Upper lobe of left lung (tissue), 6 donors: ENCODE results near the gene CMTR1. TPM values are rescaled to one million over a fixed set of nuclear protein-coding genes. Genes with fewer than 3 reads are reported as not detected.

Experiments used
- ATAC-seq, 2 donors: fragments of 200-7000 bp; cut with Tn5 transposase; one replicate each; pipeline ENCODE4 v1.9.1; 2022; ENCODE audit warnings: mild to moderate bottlenecking in 2 of 2, moderate library complexity in 2 of 2; ENCODE audit not compliant: low FRiP score in 2 of 2
- DNase-seq, 2 donors: peaks; one replicate each; pipeline ENCODE4 v3.0.0-alpha.2; 2019 to 2020
- H3K27ac ChIP-seq, 4 donors: fragments of 200-600 bp; sonication (generic); one replicate each; pipeline ENCODE4 v1.5.1; 2016 to 2019
- H3K27me3 ChIP-seq, 4 donors: fragments of 200-600 bp; sonication (generic); one replicate each; pipeline ENCODE4 v1.5.1; 2017 to 2019
- H3K36me3 ChIP-seq, 4 donors: fragments of 200-600 bp; sonication (generic); one replicate each; pipeline ENCODE4 v1.5.1; 2016 to 2019
- H3K4me1 ChIP-seq, 4 donors: fragments of 200-600 bp; sonication (generic); one replicate each; pipeline ENCODE4 v1.5.1; 2018 to 2019
- H3K4me3 ChIP-seq, 4 donors: fragments of 200-600 bp; sonication (generic); one replicate each; pipeline ENCODE4 v1.5.1; 2017 to 2019; ENCODE audit warnings: mild to moderate bottlenecking in 2 of 4, moderate library complexity in 1 of 4
- H3K9me3 ChIP-seq, 4 donors: fragments of 200-600 bp; sonication (generic); one replicate each; pipeline ENCODE4 v1.5.1; 2018 to 2019
- EP300 ChIP-seq, 4 donors: sonication (generic); formaldehyde crosslinking; IDR thresholded peaks; one replicate each; pipeline ENCODE4 v1.5.1; 2017; ENCODE audit warnings: antibody characterized with exemption in 4 of 4, control low read depth in 2 of 4
- POLR2A ChIP-seq, 4 donors: fragments of 450-650 bp; IDR thresholded peaks; one replicate each; pipeline ENCODE4 v1.5.1; 2016 to 2017; ENCODE audit warnings: antibody characterized with exemption in 4 of 4, mild to moderate bottlenecking in 2 of 4
- POLR2AphosphoS5 ChIP-seq, 2 donors: sonication (generic); formaldehyde crosslinking; IDR thresholded peaks; one replicate each; pipeline ENCODE4 v1.5.1; 2017; ENCODE audit warnings: antibody characterized with exemption in 2 of 2
- WGBS, 2 donors: methylation state at CpG; one replicate each; pipeline ENCODE4 v1.1.5; 2017 to 2018; 5-methylcytosine and 5-hydroxymethylcytosine counted together
- total RNA-seq, 6 donors: library from RNA; depleted of rRNA in 4 of 6; stranded (reverse); fragments of >200 nt in 4 of 6; gene quantifications; one replicate each; pipeline versions ENCODE4 v1.1.0 to v1.2.1, GENCODE V29; 2016 to 2021
- TF ChIP-seq, protein P1 (sequence below), 6 experiments: fragments of 450-650 bp in 4 of 6; fragments of 200-600 bp in 2 of 6; sonication (generic) in 2 of 6; IDR thresholded peaks; one replicate each; pipeline ENCODE4 v1.5.1; 2016 to 2019; ENCODE audit warnings: antibody characterized with exemption in 6 of 6
- donor health status: DM: no; HTN: no; CAD: no; lungs with moderate emphysema.
- donor health status: DM: no; HTN: yes; CAD: no; lungs with severe emphysema.

The CMTR1 gene
- total RNA-seq, 6 donors from 2014 or later, result 34.5 to 80.7 (median 38.1) TPM

DNA sequence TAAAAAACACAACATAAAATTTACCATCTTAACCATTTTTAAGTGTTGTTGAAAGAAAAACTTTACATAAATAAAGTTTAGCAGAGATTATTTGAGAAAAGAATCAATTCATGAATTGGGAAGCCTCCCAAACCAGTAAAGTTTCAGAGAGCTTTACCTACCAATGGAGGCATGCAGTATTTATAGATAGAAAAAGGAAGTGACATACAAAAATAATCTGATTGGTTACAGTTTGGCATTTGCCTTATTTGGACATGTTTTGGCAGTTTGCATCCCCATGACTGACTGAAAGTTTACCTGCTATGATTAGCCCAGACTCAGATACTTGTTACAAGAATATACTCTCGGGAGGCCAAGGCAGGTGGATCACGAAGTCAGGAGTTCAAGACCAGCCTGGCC, 3.7 kb upstream of the CMTR1 start:
- H3K27me3 ChIP-seq, result no peaks in the 10 kb centered on the region
- H3K4me3 ChIP-seq, result no peak overlapping the region
- H3K4me1 ChIP-seq, result peaks cover 7 to 14% (median 12%) of the 10 kb centered on the region in 4 donors
- no peaks in the 10 kb centered on the region for H3K9me3 ChIP-seq
- ATAC-seq (no peak), DNase-seq (no peak)
- no peaks in the 10 kb centered on the region for H3K36me3 ChIP-seq
- TF ChIP-seq, protein P1, sequence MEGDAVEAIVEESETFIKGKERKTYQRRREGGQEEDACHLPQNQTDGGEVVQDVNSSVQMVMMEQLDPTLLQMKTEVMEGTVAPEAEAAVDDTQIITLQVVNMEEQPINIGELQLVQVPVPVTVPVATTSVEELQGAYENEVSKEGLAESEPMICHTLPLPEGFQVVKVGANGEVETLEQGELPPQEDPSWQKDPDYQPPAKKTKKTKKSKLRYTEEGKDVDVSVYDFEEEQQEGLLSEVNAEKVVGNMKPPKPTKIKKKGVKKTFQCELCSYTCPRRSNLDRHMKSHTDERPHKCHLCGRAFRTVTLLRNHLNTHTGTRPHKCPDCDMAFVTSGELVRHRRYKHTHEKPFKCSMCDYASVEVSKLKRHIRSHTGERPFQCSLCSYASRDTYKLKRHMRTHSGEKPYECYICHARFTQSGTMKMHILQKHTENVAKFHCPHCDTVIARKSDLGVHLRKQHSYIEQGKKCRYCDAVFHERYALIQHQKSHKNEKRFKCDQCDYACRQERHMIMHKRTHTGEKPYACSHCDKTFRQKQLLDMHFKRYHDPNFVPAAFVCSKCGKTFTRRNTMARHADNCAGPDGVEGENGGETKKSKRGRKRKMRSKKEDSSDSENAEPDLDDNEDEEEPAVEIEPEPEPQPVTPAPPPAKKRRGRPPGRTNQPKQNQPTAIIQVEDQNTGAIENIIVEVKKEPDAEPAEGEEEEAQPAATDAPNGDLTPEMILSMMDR (IDR thresholded peaks at IDR 0.05), result no peak
- TF ChIP-seq POLR2A (IDR thresholded peaks at IDR 0.05), result no peak
- TF ChIP-seq POLR2AphosphoS5 (IDR thresholded peaks at IDR 0.05), result no peak
- H3K27ac ChIP-seq, result no peak overlapping the region
- WGBS, 2 donors, result 85 to 90% methylated on average over 2 of the region's 2 CpGs

DNA sequence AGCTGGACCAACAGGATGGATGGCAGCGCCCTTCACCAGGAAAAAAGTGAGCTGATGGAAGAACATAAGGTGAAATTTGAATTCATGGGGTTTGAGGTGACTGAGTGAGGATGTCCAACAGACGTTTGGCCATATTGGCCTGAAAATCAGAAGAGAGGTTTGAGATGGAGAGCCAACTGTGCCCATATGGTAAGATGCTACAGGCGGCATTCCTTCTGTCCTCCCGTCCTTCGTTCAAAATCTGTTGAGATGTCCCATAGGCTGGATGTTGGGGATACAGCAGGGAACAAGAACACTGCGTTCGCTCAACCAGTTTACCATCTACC, 468 bp upstream of the CMTR1 start:
- DNase-seq, result no peak
- Histone ChIP-seq H3K27ac (peak overlapping the region; percentile 91 to 95 (median 92)), H3K36me3 (peaks cover 10 to 23% (median 18%) of the 10 kb centered on the region in 4 donors), H3K4me1 (peaks cover 14 to 22% (median 16%) of the 10 kb centered on the region in 4 donors), H3K9me3 (no peaks in the 10 kb centered on the region), H3K27me3 (no peaks in the 10 kb centered on the region), H3K4me3 (peak overlapping the region; percentile 90 to 96 (median 95))
- WGBS, 2 donors, result 10 to 12% methylated on average over 7 of the region's 7 CpGs
- ATAC-seq, result peak in 1 of 2 donors; percentile 40
- TF ChIP-seq EP300 (IDR thresholded peaks at IDR 0.05) (peak in 1 of 4 donors; percentile 21), POLR2AphosphoS5 (IDR thresholded peaks at IDR 0.05) (no peak), POLR2A (IDR thresholded peaks at IDR 0.05) (no peak)

DNA sequence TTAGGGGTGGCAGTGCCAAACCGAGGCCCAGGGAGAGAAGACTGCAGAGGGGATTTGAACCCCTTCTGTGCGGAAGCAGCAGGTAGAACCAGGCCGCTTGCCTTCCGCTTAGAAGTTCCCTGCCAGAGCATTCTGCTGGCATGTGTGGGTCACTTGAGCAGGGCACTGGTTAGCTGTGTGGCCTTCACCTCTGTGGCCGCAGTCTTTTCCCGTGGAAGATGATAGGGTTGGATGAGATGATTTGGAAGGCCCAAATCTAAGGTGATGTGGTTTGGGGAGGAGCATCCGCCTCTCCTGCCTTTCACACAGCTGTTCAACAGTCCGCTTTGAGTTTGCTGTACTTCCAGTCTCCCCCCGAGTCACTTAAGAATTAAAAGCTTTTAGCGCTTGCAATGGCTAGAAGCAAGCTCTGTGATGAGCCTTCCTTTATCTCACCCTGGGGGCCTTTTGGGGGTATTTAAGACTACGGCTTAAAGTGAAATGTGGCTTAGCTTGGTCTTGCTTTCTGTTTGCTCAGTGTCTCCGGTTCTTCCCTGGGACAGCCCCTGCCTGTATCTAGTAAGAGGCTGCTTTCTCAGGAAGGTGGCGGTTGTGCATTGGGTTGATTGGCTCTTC, 743 bp downstream of the CMTR1 start:
- peaks cover 14 to 22% (median 16%) of the 10 kb centered on the region in 4 donors for H3K4me1 ChIP-seq
- WGBS, 2 donors, result 4 to 6% methylated on average over 13 of the region's 13 CpGs
- peak overlapping the region; percentile 91 to 95 (median 92) for H3K27ac ChIP-seq
- ATAC-seq, result peak in 1 of 2 donors; percentile 28
- TF ChIP-seq EP300 (IDR thresholded peaks at IDR 0.05), result no peak
- TF ChIP-seq POLR2A (IDR thresholded peaks at IDR 0.05), result no peak
- TF ChIP-seq POLR2AphosphoS5 (IDR thresholded peaks at IDR 0.05), result no peak
- TF ChIP-seq, protein P1 (IDR thresholded peaks at IDR 0.05), result no peak
- DNase-seq, result peak in 1 of 2 donors; percentile 31
- H3K4me3 ChIP-seq, result peak overlapping the region; percentile 90 to 96 (median 95)
- H3K9me3 ChIP-seq, result no peaks in the 10 kb centered on the region
- peaks cover 10 to 34% (median 25%) of the 10 kb centered on the region in 4 donors for H3K36me3 ChIP-seq
- H3K27me3 ChIP-seq, result no peaks in the 10 kb centered on the region

DNA sequence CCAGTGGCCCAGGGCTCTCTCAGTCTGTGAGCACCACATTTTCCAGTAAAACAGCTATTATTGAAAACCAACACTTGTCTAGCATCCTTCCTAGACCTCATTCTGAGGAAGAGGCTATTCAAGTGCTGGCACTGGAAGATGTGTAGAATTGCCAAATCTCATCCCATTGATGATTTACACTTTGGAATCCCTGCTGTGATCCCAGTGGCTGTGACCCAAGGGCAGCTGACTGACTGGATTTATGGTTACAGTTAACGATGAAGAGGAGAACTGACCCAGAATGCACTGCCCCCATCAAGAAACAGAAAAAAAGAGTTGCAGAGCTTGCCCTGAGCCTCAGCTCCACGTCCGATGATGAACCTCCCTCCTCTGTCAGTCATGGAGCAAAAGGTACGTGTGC, 2.4 kb downstream of the CMTR1 start:
- Histone ChIP-seq H3K9me3 (no peaks in the 10 kb centered on the region), H3K27me3 (no peaks in the 10 kb centered on the region), H3K4me3 (no peak overlapping the region), H3K4me1 (peaks cover 14 to 22% (median 16%) of the 10 kb centered on the region in 4 donors), H3K27ac (no peak overlapping the region), H3K36me3 (peaks cover 10 to 48% (median 28%) of the 10 kb centered on the region in 4 donors)
- WGBS, 2 donors, result 87 to 92% methylated on average over 4 of the region's 4 CpGs
- DNase-seq (no peak), ATAC-seq (no peak)
- TF ChIP-seq POLR2AphosphoS5 (IDR thresholded peaks at IDR 0.05) (no peak), POLR2A (IDR thresholded peaks at IDR 0.05) (no peak), EP300 (IDR thresholded peaks at IDR 0.05) (no peak)
- TF ChIP-seq, protein P1 (IDR thresholded peaks at IDR 0.05), result no peak

DNA sequence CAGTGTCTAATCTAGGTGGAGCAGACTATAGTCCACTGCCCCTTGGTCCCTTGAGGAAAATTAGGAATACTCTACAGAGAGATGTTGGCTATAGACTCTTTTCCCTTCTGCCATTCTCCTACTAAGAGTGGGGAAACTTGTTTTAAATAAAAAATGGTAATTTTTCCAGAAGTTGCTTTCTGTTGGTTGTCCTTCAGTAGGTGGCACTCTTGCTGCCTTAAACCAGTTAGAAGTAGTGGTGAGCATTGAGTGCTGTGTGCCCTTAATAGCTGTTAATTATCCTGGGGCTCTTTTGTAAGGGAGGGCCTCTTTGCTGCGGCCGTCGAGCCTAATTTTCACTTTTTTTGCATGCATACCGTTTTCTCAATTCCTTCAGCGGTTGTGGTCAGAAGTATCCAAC, 2.8 kb downstream of the CMTR1 start:
- Histone ChIP-seq H3K27ac (no peak overlapping the region), H3K4me3 (no peak overlapping the region), H3K36me3 (peaks cover 10 to 52% (median 28%) of the 10 kb centered on the region in 4 donors), H3K4me1 (peaks cover 14 to 22% (median 16%) of the 10 kb centered on the region in 4 donors), H3K27me3 (no peaks in the 10 kb centered on the region), H3K9me3 (no peaks in the 10 kb centered on the region)
- no peak for ATAC-seq
- DNase-seq, result no peak
- 79 to 84% methylated on average over 5 of the region's 5 CpGs for WGBS, 2 donors
- TF ChIP-seq POLR2A (IDR thresholded peaks at IDR 0.05) (no peak), EP300 (IDR thresholded peaks at IDR 0.05) (no peak), POLR2AphosphoS5 (IDR thresholded peaks at IDR 0.05) (no peak)
- TF ChIP-seq, protein P1 (IDR thresholded peaks at IDR 0.05), result no peak
